Astrocyte of the spinal cord (primary cell): ENCODE data around the gene CCR3.

Experiments
- DNase-seq: peaks from one replicate; pipeline ENCODE4 v3.0.0; 2011; ENCODE audit warnings: low read depth, low spot score
- H3K4me3 ChIP-seq: 2 replicates; pipeline ENCODE4 v1.5.1; 2011; ENCODE audit warnings: low read depth, mild to moderate bottlenecking, low read length, moderate library complexity
- CTCF ChIP-seq: IDR thresholded peaks from 2 replicates; pipeline ENCODE4 v1.5.1; 2012; ENCODE audit warnings: low read depth, mild to moderate bottlenecking, low read length, inconsistent platforms
- in situ Hi-C: cut with HindIII; loops from 2 replicates; pipeline ENCODE4 v1.10.0; 2017; ENCODE audit warnings: low sequenced_read_pairs

The CCR3 gene

GRCh38 chr3:46293035-46293724 lies 50.9 kb downstream of the CCR3 start:
- DNase-seq, result no peak
- TF ChIP-seq CTCF, result no peak
- in situ Hi-C loops, result no loop called here
- H3K4me3 ChIP-seq, result no peak overlapping the region

GRCh38 chr3:46293991-46294833 lies 52.0 kb downstream of the CCR3 start:
- in situ Hi-C loops, result no loop called here
- no peak for DNase-seq
- H3K4me3 ChIP-seq, result no peak overlapping the region
- no peak for TF ChIP-seq CTCF

- in situ Hi-C loops, result no loop called here
Measured at GRCh38 chr3:46296826-46297225, 54.6 kb downstream of the CCR3 start.

GRCh38 chr3:46297658-46298423 lies 55.6 kb downstream of the CCR3 start:
- H3K4me3 ChIP-seq, result no peak overlapping the region
- in situ Hi-C loops, result no loop called here
- no peak for DNase-seq
- no peak for TF ChIP-seq CTCF

More at GRCh38 chr3:46296826-46297225, 54.6 kb downstream of the CCR3 start:
- no peak for DNase-seq
- no peak for TF ChIP-seq CTCF
- no peak overlapping the region for H3K4me3 ChIP-seq

GRCh38 chr3:46298871-46299607 lies 56.8 kb downstream of the CCR3 start:
- in situ Hi-C loops, result no loop called here
- no peak for TF ChIP-seq CTCF

More at GRCh38 chr3:46298871-46299607, 56.8 kb downstream of the CCR3 start:
- H3K4me3 ChIP-seq, result no peak overlapping the region
- no peak for DNase-seq
